CD4-positive, alpha-beta T cell treated with Interleukin-12 subunit alpha and Interleukin-12 subunit beta, for 1 hour (primary cell): Measurements from ENCODE around the gene LIPN.
"Not testable (repeated sequence)": the region's sequence is repeated elsewhere in the genome, so short reads cannot be mapped to it uniquely, and the experiment has no call there.

Experiments
- DNase-seq: peaks from one replicate; pipeline ENCODE4 v3.0.0-alpha.2; 2020

The LIPN gene, protein sequence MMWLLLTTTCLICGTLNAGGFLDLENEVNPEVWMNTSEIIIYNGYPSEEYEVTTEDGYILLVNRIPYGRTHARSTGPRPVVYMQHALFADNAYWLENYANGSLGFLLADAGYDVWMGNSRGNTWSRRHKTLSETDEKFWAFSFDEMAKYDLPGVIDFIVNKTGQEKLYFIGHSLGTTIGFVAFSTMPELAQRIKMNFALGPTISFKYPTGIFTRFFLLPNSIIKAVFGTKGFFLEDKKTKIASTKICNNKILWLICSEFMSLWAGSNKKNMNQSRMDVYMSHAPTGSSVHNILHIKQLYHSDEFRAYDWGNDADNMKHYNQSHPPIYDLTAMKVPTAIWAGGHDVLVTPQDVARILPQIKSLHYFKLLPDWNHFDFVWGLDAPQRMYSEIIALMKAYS

DNA sequence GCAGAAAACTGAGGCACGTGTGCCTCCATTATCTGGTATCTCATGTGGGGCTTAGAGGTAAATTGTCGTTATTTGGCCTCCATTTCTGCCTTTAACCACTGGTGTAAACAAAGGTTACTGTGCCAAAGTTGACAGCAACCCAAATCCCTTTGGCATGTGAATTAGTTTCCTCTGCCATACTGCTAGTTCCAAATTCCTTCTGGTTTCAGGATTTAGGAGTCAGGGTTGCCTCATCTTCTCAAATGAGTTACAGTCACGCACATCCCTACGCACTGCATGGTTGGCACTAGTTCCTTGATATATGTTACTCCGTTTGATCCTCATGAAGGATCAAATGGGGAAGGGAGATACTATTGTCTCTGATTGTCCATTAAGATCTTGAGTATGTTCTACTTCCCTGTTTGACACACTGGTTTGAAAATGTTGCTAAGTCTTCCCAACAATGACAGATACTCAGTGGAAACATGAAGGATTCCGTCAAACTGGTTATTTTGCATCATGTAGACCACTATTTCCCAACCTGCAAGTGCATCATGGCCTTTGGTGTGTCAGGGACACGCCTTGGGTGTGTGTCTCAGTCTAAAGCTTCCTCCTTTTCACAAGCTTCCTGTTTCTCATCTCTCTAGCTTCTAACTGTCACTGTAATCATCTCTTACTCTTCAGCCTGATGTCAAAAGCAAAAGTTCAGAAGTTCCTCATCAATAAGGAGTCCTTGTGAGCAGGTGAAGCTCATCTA lies at the start of gene LIPN:
LIPN (plus strand) TSS at position 655 of the 736 bp plus-strand sequence. CDS start 1,386 bp downstream, outside the sequence.
- peak; percentile 20 for DNase-seq

DNA sequence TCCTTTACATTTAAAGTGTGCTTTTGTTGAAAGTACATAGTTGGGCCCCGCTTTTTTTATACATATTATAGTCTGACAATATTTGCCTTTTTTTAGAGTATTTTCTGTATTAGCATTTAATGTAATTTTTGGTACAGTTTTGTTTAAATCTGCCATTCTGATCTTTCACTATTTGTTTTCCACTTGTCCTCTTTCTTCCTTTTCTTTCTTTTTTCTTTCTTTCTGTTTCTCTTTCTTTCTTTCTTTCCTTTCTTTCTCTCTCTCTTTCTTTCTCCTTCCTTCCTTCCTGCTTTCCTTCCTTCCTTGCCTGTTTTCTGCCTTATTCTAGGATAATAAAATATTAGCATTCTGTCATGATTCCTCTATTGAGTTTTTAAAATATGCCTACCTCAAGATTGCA lies 44.3 kb upstream of the LIPN start:
- DNase-seq, result no peak

DNA sequence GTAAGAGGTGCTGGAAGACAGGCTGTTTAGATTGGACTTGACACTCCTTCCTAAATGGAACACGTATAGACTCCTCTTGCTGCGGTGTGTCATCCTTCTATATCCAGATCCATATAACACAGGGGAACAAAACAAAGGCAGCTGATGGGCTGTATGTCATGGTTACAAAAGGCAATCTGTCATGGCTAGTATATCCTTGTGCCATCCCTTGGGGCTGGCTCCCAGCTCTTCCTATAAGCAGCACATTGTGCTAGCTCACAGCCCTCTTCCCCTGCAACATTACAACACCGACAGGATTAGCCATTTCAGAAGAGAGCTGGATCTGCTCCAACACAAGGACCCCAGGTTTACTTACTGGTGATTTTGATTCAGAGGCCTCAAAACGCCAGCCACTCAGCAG lies 38.4 kb upstream of the LIPN start:
- DNase-seq, result no peak

DNA sequence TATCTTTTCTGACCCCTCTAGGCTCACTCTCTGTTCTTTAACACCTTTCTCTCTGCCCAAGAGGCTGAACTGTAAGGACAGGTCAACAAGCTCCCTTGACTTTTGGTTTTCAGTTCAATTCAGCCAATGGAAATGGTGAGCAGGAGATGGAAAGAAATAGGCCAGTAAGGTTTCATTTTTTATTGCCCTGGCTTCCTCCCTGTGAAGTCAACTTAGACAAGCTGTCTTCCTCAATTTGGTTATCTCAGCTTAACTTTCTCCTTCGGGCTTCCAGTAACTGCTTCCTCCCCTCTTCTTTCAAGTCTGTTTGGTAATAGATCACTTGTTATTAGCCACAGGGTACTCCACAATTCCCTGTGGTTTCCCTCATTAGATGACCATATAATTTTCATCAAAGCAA lies 34.0 kb upstream of the LIPN start:
- DNase-seq, result no peak

DNA sequence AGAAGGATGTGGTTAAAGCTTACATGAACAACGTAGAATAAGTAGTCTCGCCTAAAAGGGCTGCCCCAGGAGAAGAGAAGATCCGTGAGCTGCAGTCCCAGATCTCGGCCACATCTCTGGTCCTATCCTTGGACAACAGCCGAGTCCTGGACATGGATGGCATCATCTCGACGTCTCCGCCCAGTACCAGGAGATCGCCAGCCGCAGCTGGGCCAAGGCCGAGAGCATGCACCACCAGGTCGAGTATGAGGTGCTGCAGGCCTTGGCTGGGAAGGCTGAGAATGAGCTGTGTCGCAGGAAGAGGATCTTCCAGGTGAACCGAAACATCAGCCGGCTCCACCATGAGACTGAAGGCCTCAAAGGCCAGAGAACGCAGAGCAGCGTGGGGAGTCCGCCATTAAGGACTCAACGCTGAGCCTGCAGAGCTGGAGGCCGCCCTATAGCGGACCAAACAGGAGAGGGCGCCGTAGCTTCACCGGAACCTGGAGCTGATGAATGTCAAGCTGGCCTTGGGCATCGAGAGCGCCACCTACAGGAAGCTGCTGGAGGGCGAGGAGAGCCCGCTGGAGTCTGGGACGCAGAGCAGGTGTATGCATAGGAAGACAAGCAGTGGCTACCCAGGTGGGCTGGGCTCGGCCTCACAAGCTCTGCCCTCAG lies 31.6 kb upstream of the LIPN start:
- no peak for DNase-seq

DNA sequence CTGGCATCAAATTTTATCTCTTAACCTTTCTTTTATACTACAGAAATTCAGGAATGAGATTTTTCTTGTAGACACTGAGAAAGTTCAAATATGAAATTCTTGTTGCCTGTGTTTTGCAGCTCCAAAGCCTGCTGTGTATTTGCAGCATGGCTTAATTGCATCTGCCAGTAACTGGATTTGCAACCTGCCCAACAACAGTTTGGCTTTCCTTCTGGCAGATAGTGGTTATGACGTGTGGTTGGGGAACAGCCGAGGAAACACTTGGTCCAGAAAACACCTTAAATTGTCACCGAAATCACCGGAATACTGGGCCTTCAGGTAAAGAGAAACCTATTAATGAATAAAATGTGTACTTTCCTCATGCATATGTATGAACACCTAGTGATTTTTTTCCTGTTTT lies 29.0 kb upstream of the LIPN start:
- DNase-seq, result no peak

DNA sequence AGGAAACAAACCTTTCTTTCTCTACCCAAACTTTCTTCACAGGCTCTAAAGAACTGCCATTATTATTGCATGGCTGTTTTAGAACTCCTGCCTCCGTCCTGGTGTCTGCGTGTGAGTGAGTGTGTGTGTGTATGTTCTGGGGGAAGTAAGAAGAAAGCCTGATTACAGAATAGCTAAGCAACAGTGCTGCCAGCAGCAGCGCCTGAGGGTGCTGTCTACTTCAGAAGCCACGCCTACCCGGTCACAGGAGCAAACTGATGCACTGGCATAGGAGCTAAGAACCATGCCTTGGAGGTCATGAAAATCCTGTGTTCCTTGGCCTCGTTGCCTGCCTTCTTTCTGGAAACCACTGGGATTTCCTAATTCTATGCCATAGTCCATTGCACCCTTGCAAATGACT lies 28.5 kb upstream of the LIPN start:
- no peak for DNase-seq

DNA sequence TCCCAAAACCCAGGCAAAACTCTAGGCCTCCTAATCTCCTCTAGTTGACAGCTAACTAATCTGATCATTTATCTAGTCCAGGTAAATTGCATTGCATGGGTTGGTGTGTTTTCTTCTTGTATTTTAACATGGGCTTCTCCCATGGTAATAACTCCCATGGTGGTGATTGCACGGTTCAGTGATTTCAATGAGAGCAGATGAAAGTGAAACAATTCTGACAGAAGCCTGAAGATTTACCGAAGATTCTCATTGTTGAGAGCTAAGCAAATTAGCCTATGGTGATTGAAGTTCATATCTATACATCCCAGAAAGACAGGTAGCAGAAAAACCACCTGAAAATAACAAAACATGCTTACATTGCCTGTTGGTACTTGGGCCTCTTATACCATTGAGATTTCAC lies 26.6 kb upstream of the LIPN start:
- no peak for DNase-seq

DNA sequence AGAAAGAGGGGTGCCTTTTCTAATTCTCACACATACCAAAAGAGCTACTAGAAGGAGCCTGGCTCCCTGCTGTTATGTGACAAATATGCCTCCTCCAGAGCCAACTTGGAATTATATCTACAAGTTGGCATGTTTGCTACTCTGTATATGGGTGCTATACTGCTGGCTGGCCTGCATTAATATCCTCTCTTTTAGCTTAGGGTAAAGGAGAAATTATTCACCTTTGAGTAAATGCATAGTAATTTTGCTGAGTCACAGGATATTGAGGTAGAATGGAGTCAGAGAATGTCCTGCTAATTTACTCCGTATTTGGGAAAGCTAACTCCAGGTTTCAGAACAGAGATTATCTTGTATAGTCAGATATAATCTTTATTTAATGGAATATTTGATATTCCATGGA lies 24.2 kb upstream of the LIPN start:
- no peak for DNase-seq

DNA sequence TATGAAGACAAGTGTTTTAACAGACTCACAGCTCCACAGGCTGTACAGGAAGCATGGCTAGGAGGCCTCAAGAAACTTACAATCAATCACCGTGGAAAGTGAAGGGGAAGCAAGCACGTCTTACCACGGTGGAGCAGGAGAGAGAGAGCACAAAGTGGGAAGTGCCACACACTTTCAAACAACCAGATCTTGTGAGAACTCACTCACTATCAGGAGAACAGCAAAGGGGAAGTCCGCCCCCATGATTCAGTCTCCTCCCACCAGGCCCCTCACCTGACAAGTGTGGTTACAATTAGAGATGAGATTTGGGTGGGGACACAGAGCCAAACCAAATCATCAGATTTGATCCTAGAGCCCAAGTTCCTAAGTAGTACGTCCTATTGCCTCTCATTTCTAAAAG lies 17.9 kb upstream of the LIPN start:
- DNase-seq, result not testable (repeated sequence)

DNA sequence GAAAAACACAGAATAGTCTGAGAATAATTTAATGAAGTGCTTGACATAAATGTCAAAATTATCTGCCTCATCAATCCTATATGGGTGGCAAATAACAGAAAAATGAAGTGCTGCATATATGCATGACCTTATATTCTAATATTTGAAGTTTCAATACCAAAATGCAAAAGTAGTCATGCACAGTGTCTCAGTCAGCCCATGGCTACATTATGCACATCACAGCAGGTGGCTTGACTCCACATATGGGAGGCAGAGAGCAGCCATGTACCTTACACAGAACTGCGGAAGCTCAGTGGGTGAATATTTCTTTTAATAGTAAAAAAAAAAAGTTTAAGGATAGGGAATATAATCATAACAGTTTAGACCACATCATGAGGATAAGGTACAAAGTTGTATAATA lies 17.4 kb upstream of the LIPN start:
- no peak for DNase-seq

DNA sequence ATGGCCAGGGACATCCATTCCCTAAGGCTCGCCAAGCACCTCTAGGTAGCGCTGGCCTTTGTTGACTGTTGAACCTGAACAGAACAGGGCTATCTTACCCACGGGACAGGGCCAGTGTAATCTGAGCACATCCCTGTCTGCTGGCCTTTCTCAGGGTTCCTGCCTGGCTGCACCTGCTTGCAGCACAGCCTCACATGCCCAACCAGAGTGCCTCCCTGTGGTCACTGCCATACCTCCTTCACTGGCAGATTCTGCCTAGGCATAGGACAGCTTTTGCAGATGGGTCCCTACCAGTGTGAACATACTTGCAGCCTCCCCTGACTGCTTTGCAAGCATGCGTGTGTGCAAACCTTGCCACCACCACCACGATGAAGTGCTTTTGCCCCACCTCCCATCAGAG lies 15.8 kb upstream of the LIPN start:
- no peak for DNase-seq

DNA sequence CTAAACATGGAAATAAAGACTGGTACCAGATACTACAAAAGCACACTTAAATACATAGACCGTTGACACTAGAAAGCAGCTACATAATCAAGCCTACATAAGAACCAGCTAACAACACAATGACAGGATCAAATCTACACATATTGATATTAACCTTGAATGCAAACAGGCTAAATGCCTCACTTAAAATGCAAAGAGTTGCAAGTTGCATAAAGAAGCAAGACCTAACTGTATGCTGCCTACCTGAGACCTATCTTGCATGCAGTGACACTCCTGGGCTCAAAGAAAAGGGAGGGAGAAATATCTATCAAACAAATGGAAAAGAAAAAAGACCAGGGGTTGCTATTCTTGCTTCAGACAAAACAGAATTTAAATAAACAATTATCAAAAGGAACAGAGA lies 14.2 kb upstream of the LIPN start:
- no peak for DNase-seq

DNA sequence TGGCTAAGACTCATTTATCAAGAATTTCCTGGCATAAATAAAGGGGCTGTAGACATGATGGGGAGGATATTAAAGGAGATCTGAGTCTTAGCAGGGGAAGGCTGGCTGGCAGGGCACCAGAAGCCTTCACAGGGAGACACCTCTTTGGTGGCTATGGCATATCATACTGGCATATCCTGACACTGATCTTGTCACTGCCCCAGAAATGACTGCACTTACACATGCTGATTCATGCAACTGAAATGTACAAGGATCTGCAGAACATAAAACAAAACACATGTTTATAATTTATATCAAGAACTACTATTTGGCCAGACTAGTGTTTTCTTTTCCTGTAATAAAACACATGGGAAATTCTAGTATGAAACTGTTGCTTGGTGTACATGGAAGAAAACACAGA lies 5.5 kb upstream of the LIPN start:
- DNase-seq, result no peak

DNA sequence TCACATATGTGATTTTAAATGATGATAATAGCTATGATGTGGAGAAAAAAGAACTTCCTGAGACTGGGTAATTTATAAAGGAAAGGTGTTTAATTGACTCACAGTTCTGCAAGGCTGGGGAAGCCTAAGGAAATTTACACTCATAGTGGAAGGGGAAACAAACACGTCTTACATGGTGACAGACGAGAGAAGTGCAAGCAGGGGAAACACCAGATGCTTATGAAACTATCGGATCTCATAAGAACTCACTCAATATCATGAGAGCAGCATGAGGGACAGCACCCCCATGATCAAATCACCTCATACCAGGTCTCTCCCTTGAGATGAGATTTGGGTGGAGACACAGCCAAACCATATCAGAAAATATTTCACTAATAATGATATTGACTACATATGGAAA lies 4.1 kb upstream of the LIPN start:
- DNase-seq, result no peak

DNA sequence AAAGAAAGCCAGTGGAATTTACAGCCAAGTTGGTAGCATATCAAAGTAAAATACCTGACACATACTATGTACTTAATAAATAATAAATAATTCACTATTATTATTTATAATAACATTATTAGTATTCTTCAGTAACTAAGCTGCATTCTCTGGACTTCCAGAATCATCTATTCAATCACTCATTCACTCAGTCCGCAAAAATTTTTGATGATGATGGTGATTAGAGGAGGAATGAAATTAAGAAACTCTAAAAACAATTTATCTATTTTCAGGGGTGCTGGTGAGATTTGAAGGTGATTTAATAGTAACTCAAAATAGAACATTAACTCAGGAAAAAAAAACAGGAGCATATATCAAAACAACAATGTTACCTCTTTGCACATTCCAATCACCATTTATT lies 3.2 kb upstream of the LIPN start:
- DNase-seq, result no peak

DNA sequence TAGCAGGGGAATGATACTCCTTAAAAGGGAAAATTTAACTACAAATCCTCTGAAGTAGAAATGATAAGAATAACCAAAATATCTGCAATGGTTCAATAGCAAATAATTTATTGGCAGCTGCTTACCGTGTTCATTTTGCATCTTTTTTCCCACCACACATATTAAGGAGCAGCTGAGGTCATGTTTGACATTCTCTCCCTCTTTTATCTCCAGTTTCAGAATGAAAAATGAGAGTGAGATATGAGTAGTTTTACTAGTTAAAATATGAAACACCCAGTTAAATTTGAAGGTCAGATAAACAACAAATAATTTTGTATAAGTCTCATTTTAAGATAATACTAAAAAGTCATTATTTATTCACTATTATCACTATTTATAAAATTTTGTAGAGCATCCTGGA lies 3.1 kb downstream of the LIPN start:
- no peak for DNase-seq

DNA sequence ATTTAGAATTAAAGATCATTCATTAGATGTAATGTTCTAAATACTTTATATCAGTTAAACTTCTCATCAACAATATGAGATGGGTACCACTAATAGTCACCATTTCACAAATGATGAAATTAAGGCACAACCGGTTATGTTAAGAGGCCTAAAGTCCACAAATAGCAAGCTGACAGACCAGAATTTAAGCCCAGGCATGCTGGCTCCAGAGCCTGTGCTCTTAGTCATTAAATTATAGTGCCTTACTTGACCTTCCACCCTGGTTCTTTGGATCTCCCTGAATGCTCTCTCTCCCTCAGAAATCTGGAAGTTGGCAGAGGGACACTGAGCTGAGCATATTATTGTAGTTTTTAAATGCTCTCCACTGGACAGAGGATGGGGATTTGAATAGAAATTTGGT lies 3.6 kb downstream of the LIPN start:
- no peak for DNase-seq

DNA sequence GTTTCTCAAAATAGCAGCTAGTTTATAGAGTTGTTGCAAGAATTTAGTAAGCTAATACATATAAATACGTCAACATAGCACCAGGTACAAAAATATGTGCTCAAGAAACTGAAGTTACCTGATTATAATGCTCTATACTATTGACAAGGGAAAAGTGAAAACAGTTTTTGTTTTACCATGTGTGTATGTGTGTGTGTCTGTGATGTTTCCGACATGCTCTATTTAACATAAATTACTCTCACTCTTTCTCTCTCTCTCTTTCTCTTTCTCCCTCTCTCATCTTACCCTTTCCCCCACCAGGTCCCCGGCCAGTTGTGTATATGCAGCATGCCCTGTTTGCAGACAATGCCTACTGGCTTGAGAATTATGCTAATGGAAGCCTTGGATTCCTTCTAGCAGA lies 4.3 kb downstream of the LIPN start:
- no peak for DNase-seq

DNA sequence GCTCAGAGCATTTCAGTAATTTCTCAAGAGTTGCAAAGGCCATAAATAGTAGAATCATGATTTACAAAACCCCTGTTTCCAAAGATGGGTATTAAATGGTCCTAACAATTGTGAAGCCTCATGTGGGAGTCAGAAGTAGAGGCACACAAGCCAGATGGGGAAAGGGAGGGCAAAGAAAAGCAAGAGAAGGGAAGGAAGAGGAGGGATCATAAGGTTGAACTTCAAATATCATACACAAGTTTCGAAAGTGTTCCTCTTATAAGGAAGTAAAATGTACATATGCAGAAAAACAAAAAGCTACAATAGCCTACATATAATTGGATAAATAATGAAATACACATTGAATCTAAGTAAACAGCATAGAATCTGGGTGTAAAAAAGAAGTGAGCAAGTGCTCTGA lies 6.0 kb downstream of the LIPN start:
- no peak for DNase-seq

DNA sequence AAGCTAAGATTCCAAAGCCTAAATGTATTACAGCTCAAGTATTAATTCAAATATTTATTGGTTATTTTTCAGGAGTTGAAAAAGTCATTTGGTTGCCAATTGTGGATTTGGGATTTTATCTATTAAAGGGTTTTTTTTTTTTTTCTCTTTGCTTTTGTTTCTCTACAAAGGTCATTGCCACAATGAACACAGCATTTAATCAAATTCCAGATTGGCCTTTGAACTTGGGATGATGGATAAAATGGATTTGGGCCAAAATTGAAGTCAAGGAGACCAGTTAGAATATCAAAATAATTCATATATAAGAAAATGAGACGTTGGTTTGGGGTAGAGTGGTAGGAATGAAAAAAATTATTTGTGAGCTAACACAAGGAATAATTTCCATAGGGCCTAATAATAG lies 9.6 kb downstream of the LIPN start:
- DNase-seq, result no peak

DNA sequence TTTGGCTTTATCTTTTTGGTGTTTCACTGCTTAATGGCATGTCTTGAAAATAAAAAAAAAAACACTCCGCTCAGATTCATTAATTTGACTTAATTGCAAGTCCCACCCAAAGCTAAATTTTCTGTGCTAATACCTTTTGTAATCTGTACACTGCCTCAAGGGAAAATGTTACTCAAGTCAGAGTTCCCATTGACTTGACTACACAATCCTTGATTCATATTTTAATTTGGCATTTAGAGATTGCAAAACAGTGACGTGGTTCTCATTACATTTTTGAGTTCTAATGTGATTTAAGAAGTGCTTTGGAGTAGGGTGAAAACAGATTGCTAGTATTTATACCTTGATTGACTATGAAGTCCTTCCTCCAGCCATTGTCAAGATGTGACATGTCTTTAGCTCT lies 21.4 kb downstream of the LIPN start:
- DNase-seq, result no peak

DNA sequence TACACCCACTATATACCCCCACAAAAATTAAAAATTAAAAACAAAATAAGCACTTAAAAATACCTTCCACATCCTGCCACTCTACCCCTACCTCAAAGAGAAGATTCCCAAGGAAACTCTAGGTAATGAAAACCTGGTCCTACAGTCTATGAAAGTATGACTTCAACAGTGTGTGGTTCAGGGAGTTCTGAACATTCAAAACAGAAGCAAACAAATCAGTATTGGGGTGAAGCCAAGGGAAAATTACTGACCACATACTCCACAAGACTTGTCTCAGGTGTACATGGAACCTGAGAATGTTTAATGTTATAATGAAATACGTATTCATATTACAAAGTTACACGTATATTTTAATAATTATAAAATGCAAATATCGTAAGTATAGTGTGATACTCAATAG lies 22.4 kb downstream of the LIPN start:
- no peak for DNase-seq

DNA sequence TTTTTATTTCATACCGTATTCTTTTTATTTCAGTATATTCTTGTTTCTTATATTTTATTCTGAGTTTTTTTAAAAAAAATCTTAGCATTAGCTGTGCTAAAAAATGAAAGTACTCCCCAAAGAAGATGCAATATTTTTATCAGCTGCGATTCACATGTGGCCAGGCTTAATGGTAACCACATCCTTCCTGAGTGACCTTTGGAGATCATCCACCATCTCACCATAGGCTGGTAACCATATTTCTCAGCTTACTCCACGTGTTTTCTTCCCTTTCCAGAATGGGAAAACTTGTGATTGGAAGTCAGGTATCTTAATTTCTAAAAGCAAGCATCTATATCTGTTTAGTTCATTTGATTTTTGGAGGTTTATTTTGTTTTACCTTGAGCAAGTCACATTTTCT lies 23.9 kb downstream of the LIPN start:
- no peak for DNase-seq
